ENCODE measurements around the gene OR2B2. TPM values are rescaled to one million over a fixed set of nuclear protein-coding genes. Genes with fewer than 3 reads are reported as not detected.

Gene OR2B2
- total RNA-seq, 1 experiment from 2014 or later, result not detected

DNA sequence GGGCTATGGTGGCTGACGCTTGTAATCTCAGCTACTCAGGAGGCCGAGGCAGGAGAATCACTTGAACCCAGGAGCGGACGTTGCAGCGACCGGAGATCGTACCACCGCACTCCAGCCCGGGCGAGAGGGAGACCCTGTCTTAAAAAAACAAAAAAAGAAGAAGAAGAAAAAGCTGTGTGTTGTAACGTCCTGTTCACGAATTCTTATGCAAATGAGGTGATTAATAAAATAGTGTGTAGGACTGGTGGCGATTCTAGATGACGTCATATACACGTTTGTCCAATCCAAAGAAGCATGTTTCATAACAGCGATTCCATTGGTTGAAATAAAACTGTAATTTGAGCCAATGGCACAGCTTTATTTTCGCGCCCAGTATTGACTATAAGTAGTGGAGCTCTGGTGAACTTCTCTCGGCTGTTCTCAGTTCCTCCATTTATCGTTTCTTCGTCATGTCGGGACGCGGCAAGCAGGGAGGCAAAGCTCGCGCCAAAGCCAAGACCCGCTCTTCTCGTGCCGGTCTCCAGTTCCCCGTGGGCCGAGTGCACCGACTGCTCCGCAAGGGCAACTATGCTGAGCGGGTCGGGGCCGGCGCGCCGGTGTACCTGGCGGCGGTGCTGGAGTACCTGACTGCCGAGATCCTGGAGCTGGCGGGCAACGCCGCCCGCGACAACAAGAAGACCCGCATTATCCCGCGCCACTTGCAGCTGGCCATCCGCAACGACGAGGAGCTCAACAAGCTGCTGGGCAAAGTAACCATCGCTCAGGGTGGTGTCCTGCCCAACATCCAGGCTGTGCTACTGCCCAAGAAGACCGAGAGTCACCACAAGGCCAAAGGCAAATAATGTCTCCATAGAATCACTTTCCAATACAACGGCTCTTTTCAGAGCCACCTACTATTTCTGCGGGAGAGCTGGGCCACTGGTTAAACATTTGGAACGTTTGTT lies 47.0 kb downstream of the OR2B2 start:
- peak overlapping the region; percentile 49 for H3K4me3 ChIP-seq (ENCODE audit: low read depth, low read length)
- CTCF ChIA-PET, result interaction anchor here (0.6 to 2.0 kb wide), 6 partner anchors 25 to 738 kb away, joined by 3 to 8 read pairs (median 4); a partner anchor contains a TSS

DNA sequence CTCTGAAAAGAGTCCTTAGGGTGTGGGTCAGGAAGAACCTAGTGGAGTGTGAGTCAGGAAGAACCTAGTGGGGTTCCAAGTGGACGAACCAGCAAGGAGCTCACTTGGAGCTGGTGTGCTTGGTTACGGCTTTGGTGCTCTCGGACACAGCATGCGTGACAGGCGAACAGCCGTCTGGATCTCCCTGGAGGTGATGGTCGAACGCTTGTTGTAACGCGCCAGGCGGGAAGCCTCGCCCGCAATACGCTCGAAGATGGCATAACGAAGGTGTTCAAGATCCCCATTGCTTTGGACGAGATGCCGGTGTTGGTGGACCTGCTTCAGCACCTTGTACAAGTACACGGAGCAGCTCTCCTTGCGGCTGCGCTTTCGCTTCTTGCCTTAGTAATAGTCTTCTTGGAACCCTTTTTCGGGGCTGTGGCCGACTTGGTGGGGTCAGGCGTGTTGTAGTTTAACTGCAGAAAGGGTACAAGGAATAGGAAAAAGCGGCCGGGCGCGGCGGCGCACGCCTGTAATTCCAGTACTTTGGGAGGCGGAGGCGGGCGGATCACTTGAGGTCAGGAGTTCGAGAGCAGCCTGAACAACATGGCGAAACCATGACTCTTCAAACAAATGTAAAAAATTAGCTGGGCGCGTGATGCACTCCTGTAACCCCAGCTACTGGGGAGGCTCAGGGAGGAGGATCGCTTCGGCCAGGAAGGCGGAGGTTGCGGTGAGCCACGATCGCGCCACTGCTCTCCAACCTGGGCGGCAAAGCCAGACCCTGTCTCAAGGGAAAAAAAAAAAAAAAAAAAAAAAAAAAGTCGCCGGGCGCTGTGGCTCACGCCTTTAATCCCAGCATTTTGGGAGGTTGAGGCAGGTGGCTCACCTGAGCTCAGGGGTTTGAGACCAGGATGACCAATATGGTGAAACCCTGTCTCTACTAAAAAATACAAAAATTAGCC lies 48.0 kb downstream of the OR2B2 start:
- no peaks in the 10 kb centered on the region for H3K27me3 ChIP-seq (replicated peaks; ENCODE audit: control insufficient read depth, insufficient read depth, low read length)
- intact Hi-C loops (cut with micrococcal nuclease; ENCODE audit: unreplicated experiment), result no loop called here
- POLR2A ChIA-PET, result interaction anchor here (1.0 to 7.8 kb wide), 12 partner anchors 15 to 1665 kb away, joined by 3 to 620 read pairs (median 6); partner anchors contain the start of gene ZSCAN26
- H3K4me3 ChIP-seq (ENCODE audit: low read depth, low read length), result peak overlapping the region; percentile 49
- Mint-ChIP-seq H3K9me3 (ENCODE audit: unreplicated experiment) (no peaks in the 10 kb centered on the region), H3K27ac (ENCODE audit: unreplicated experiment) (peak overlapping the region; percentile 99), H3K4me1 (ENCODE audit: low read depth, unreplicated experiment) (peaks cover 12% of the 10 kb centered on the region), H3K4me3 (ENCODE audit: unreplicated experiment) (peak overlapping the region; percentile 76), H3K27me3 (ENCODE audit: insufficient read depth, unreplicated experiment) (peaks cover 9% of the 10 kb centered on the region), H3K36me3 (ENCODE audit: insufficient read depth, unreplicated experiment) (peaks cover 45% of the 10 kb centered on the region)
- no peaks in the 10 kb centered on the region for H3K36me3 ChIP-seq (ENCODE audit: control insufficient read depth, insufficient read depth, low read length)
- DNase-seq, result no peak
- 0 out of 2 replicates have a peak, but pooled peaks cover 4% of the 10 kb centered on the region for H3K4me1 ChIP-seq
- CTCF ChIA-PET, result interaction anchor here (0.5 to 1.0 kb wide), 4 partner anchors 26 to 366 kb away, joined by 3 to 5 read pairs (median 4); a partner anchor contains a TSS
- no peaks in the 10 kb centered on the region for H3K9me3 ChIP-seq
- no TSS peak for BruUV-seq (replicated peaks)
- TF ChIP-seq, protein P1, sequence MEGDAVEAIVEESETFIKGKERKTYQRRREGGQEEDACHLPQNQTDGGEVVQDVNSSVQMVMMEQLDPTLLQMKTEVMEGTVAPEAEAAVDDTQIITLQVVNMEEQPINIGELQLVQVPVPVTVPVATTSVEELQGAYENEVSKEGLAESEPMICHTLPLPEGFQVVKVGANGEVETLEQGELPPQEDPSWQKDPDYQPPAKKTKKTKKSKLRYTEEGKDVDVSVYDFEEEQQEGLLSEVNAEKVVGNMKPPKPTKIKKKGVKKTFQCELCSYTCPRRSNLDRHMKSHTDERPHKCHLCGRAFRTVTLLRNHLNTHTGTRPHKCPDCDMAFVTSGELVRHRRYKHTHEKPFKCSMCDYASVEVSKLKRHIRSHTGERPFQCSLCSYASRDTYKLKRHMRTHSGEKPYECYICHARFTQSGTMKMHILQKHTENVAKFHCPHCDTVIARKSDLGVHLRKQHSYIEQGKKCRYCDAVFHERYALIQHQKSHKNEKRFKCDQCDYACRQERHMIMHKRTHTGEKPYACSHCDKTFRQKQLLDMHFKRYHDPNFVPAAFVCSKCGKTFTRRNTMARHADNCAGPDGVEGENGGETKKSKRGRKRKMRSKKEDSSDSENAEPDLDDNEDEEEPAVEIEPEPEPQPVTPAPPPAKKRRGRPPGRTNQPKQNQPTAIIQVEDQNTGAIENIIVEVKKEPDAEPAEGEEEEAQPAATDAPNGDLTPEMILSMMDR (IDR thresholded peaks at IDR 0.05; ENCODE audit: insufficient read depth in 1 of 2, low read depth in 1 of 2, low read length in 1 of 2, severe bottlenecking in 1 of 2, unreplicated experiment in 1 of 2), result no peak

More for the DNA sequence above, 47.0 kb downstream of the OR2B2 start:
- Mint-ChIP-seq H3K4me3 (ENCODE audit: unreplicated experiment) (peak overlapping the region; percentile 76), H3K9me3 (ENCODE audit: unreplicated experiment) (peaks cover 1% of the 10 kb centered on the region), H3K36me3 (ENCODE audit: insufficient read depth, unreplicated experiment) (peaks cover 46% of the 10 kb centered on the region), H3K4me1 (ENCODE audit: low read depth, unreplicated experiment) (peaks cover 12% of the 10 kb centered on the region), H3K27me3 (ENCODE audit: insufficient read depth, unreplicated experiment) (peaks cover 9% of the 10 kb centered on the region), H3K27ac (ENCODE audit: unreplicated experiment) (peak overlapping the region; percentile 99)
- POLR2A ChIA-PET, result interaction anchor here (0.5 to 7.8 kb wide), 24 partner anchors 14 to 1843 kb away, joined by 3 to 620 read pairs (median 4); partner anchors contain the start of gene ZSCAN26
- BruUV-seq (replicated peaks), result TSS peak; percentile 98
- TF ChIP-seq, protein P1 (IDR thresholded peaks at IDR 0.05; ENCODE audit: insufficient read depth in 1 of 2, low read depth in 1 of 2, low read length in 1 of 2, severe bottlenecking in 1 of 2, unreplicated experiment in 1 of 2), result no peak
- peak; percentile 85 to 89 for DNase-seq
- Histone ChIP-seq H3K36me3 (ENCODE audit: control insufficient read depth, insufficient read depth, low read length) (no peaks in the 10 kb centered on the region), H3K27me3 (replicated peaks; ENCODE audit: control insufficient read depth, insufficient read depth, low read length) (no peaks in the 10 kb centered on the region), H3K4me1 (0 out of 2 replicates have a peak, but pooled peaks cover 4% of the 10 kb centered on the region), H3K9me3 (no peaks in the 10 kb centered on the region)
- intact Hi-C loops (cut with micrococcal nuclease; ENCODE audit: unreplicated experiment), result loop anchor here (1.0 to 5.0 kb wide), 3 partner anchors 27 to 1578 kb away; a partner anchor contains a TSS

All from Caco-2 (cell line).